OCI-LY3 (cell line): ENCODE data around the gene PLEKHM1.
"Not testable (repeated sequence)": the region's sequence is repeated elsewhere in the genome, so short reads cannot be mapped to it uniquely, and the experiment has no call there.

Source experiments
- CTCF ChIP-seq: fragments of 200-600, 300-600 bp; sonication (generic); IDR thresholded peaks from 2 replicates; pipeline ENCODE4 v1.5.1; 2014; ENCODE audit warnings: antibody characterized with exemption, low read length, low read depth
- EZH2phosphoT487 ChIP-seq: fragments of 200-600 bp; shearing (Covaris generic); IDR thresholded peaks from 2 replicates; pipeline ENCODE4 v1.6.1; 2018; ENCODE audit warnings: antibody characterized with exemption, mixed run types, low read depth

GRCh38 chr17:45447650-45448049 is 42.9 kb downstream of the PLEKHM1 start:
- TF ChIP-seq CTCF, EZH2phosphoT487: not testable (repeated sequence)
